ENCODE measurements around the gene MUC22. TPM values are rescaled to one million over a fixed set of nuclear protein-coding genes. Genes with fewer than 3 reads are reported as not detected.

Gene MUC22
- total RNA-seq, 5 donors from 2014 or later (not counting 1 experiment from before 2014, with no cell fraction given), result not detected

GRCh38 chr6:30979690-30980089, 30.6 kb upstream of the MUC22 start:
- ChIA-PET CTCF (no interaction called here), POLR2A (no interaction called here)
- H3K36me3 ChIP-seq (ENCODE audit: control insufficient read depth in 2 of 2, extremely low read depth in 1 of 2, insufficient read depth in 1 of 2, low read length in 1 of 2), result no peaks in the 10 kb centered on the region
- H3K4me3 Mint-ChIP-seq, result no peak overlapping the region
- H3K27ac ChIP-seq (ENCODE audit: low read length), result no peak overlapping the region
- H3K36me3 Mint-ChIP-seq, result no peaks in the 10 kb centered on the region
- no peak overlapping the region for H3K27ac Mint-ChIP-seq
- no peak for ATAC-seq (replicated peaks in 1 of 4)
- H3K27me3 ChIP-seq (replicated peaks in 1 of 2; ENCODE audit: control insufficient read depth in 2 of 2, extremely low read depth in 1 of 2, insufficient read depth in 2 of 2, low read length in 1 of 2), result peaks cover 5 to 30% of the 10 kb centered on the region in 2 experiments
- H3K9me3 Mint-ChIP-seq, result no peaks in the 10 kb centered on the region
- no peaks in the 10 kb centered on the region for H3K4me1 ChIP-seq (ENCODE audit: control insufficient read depth in 1 of 2, extremely low read depth in 1 of 2, insufficient read depth in 2 of 2, low read length in 2 of 2)
- peaks cover 35% of the 10 kb centered on the region in 2 donors for H3K27me3 Mint-ChIP-seq
- peaks cover 0 to 8% (median 0%) of the 10 kb centered on the region in 3 donors for H3K4me1 Mint-ChIP-seq
- no peak for DNase-seq
- no peaks in the 10 kb centered on the region for H3K9me3 ChIP-seq
- no CpG with 5 or more reads among the region's 4 CpGs for WGBS (ENCODE audit: insufficient coverage)
- no peak overlapping the region for H3K4me3 ChIP-seq (ENCODE audit: control insufficient read depth in 1 of 2, extremely low read depth in 1 of 2, low read length in 1 of 2)

- no peak for DNase-seq
- CTCF ChIA-PET, result interaction anchor here in 1 of 2 donors (0.6 kb wide), 1 partner anchor 281 kb away, joined by 4 read pairs; no protein-coding TSS in a partner anchor
- no peak overlapping the region for H3K27ac Mint-ChIP-seq
Measured at GRCh38 chr6:30981942-30982772, 28.1 kb upstream of the MUC22 start.

GRCh38 chr6:30983439-30983838, 26.8 kb upstream of the MUC22 start, which contains the start of gene MUC21:
Gene MUC21, plus strand, starts transcription at chr6:30983718. Its CDS starts 241 bp downstream, at chr6:30983959.
- no peaks in the 10 kb centered on the region for H3K9me3 Mint-ChIP-seq
- Histone ChIP-seq H3K27me3 (replicated peaks in 1 of 2; ENCODE audit: control insufficient read depth in 2 of 2, extremely low read depth in 1 of 2, insufficient read depth in 2 of 2, low read length in 1 of 2) (peaks cover 5 to 27% of the 10 kb centered on the region in 2 experiments), H3K9me3 (no peaks in the 10 kb centered on the region), H3K36me3 (ENCODE audit: control insufficient read depth in 2 of 2, extremely low read depth in 1 of 2, insufficient read depth in 1 of 2, low read length in 1 of 2) (no peaks in the 10 kb centered on the region), H3K27ac (ENCODE audit: low read length) (no peak within 1 kb of the TSS), H3K4me1 (ENCODE audit: control insufficient read depth in 1 of 2, extremely low read depth in 1 of 2, insufficient read depth in 2 of 2, low read length in 2 of 2) (no peaks in the 10 kb centered on the region), H3K4me3 (ENCODE audit: control insufficient read depth in 1 of 2, extremely low read depth in 1 of 2, low read length in 1 of 2) (no peak within 1 kb of the TSS)
- no peak within 1 kb of the TSS for H3K4me3 Mint-ChIP-seq
- ChIA-PET CTCF (no interaction called here), POLR2A (no interaction called here)
- peaks cover 0 to 8% (median 0%) of the 10 kb centered on the region in 3 donors for H3K4me1 Mint-ChIP-seq
- H3K36me3 Mint-ChIP-seq, result no peaks in the 10 kb centered on the region
- no peak for ATAC-seq (replicated peaks in 1 of 4)
- no peak for DNase-seq
- no peak within 1 kb of the TSS for H3K27ac Mint-ChIP-seq
- 72% methylated on average over 4 of the region's 6 CpGs for WGBS (ENCODE audit: insufficient coverage)
- H3K27me3 Mint-ChIP-seq, result peaks cover 32 to 34% of the 10 kb centered on the region in 2 donors

More at GRCh38 chr6:30981942-30982772, 28.1 kb upstream of the MUC22 start:
- Mint-ChIP-seq H3K9me3 (no peaks in the 10 kb centered on the region), H3K36me3 (no peaks in the 10 kb centered on the region), H3K4me1 (peaks cover 0 to 8% (median 0%) of the 10 kb centered on the region in 3 donors), H3K27me3 (peaks cover 39% of the 10 kb centered on the region in 2 donors), H3K4me3 (no peak overlapping the region)
- Histone ChIP-seq H3K27me3 (replicated peaks in 1 of 2; ENCODE audit: control insufficient read depth in 2 of 2, extremely low read depth in 1 of 2, insufficient read depth in 2 of 2, low read length in 1 of 2) (peaks cover 5 to 24% of the 10 kb centered on the region in 2 experiments), H3K4me1 (ENCODE audit: control insufficient read depth in 1 of 2, extremely low read depth in 1 of 2, insufficient read depth in 2 of 2, low read length in 2 of 2) (no peaks in the 10 kb centered on the region), H3K4me3 (ENCODE audit: control insufficient read depth in 1 of 2, extremely low read depth in 1 of 2, low read length in 1 of 2) (no peak overlapping the region), H3K9me3 (no peaks in the 10 kb centered on the region), H3K27ac (ENCODE audit: low read length) (no peak overlapping the region), H3K36me3 (ENCODE audit: control insufficient read depth in 2 of 2, extremely low read depth in 1 of 2, insufficient read depth in 1 of 2, low read length in 1 of 2) (no peaks in the 10 kb centered on the region)
- POLR2A ChIA-PET, result interaction anchor here (0.5 to 0.6 kb wide), 2 partner anchors 26 to 215 kb away, joined by 4 read pairs; no protein-coding TSS in a partner anchor
- 47% methylated on average over 10 of the region's 13 CpGs for WGBS (ENCODE audit: insufficient coverage)
- no peak for ATAC-seq (replicated peaks in 1 of 4)

GRCh38 chr6:30985490-30985889, 24.8 kb upstream of the MUC22 start:
- Mint-ChIP-seq H3K9me3 (no peaks in the 10 kb centered on the region), H3K36me3 (no peaks in the 10 kb centered on the region), H3K27me3 (peaks cover 29% of the 10 kb centered on the region in 2 donors), H3K4me1 (peaks cover 5 to 15% (median 8%) of the 10 kb centered on the region in 3 donors), H3K4me3 (no peak overlapping the region), H3K27ac (no peak overlapping the region)
- WGBS (ENCODE audit: insufficient coverage), result 61% methylated on average over 5 of the region's 5 CpGs
- ChIA-PET POLR2A (no interaction called here), CTCF (no interaction called here)
- no peaks in the 10 kb centered on the region for H3K36me3 ChIP-seq (ENCODE audit: control insufficient read depth in 2 of 2, extremely low read depth in 1 of 2, insufficient read depth in 1 of 2, low read length in 1 of 2)
- no peak overlapping the region for H3K27ac ChIP-seq (ENCODE audit: low read length)
- H3K27me3 ChIP-seq (replicated peaks in 1 of 2; ENCODE audit: control insufficient read depth in 2 of 2, extremely low read depth in 1 of 2, insufficient read depth in 2 of 2, low read length in 1 of 2), result peaks cover 5 to 26% of the 10 kb centered on the region in 2 experiments
- DNase-seq (no peak), ATAC-seq (replicated peaks in 1 of 4) (no peak)
- H3K4me3 ChIP-seq (ENCODE audit: control insufficient read depth in 1 of 2, extremely low read depth in 1 of 2, low read length in 1 of 2), result no peak overlapping the region
- no peaks in the 10 kb centered on the region for H3K9me3 ChIP-seq
- H3K4me1 ChIP-seq (ENCODE audit: control insufficient read depth in 1 of 2, extremely low read depth in 1 of 2, insufficient read depth in 2 of 2, low read length in 2 of 2), result peaks cover 0 to 3% of the 10 kb centered on the region in 2 experiments

GRCh38 chr6:30987304-30987703, 23.0 kb upstream of the MUC22 start:
- CTCF ChIA-PET, result no interaction called here
- WGBS (ENCODE audit: insufficient coverage), result 83% methylated on average over 6 of the region's 6 CpGs
- Mint-ChIP-seq H3K27me3 (peaks cover 18 to 23% of the 10 kb centered on the region in 2 donors), H3K9me3 (no peaks in the 10 kb centered on the region), H3K4me1 (peaks cover 11 to 16% (median 14%) of the 10 kb centered on the region in 3 donors), H3K27ac (no peak overlapping the region), H3K36me3 (no peaks in the 10 kb centered on the region), H3K4me3 (no peak overlapping the region)
- Histone ChIP-seq H3K36me3 (ENCODE audit: control insufficient read depth in 2 of 2, extremely low read depth in 1 of 2, insufficient read depth in 1 of 2, low read length in 1 of 2) (no peaks in the 10 kb centered on the region), H3K27me3 (replicated peaks in 1 of 2; ENCODE audit: control insufficient read depth in 2 of 2, extremely low read depth in 1 of 2, insufficient read depth in 2 of 2, low read length in 1 of 2) (peaks cover 0 to 16% of the 10 kb centered on the region in 2 experiments), H3K4me3 (ENCODE audit: control insufficient read depth in 1 of 2, extremely low read depth in 1 of 2, low read length in 1 of 2) (no peak overlapping the region), H3K27ac (ENCODE audit: low read length) (no peak overlapping the region), H3K4me1 (ENCODE audit: control insufficient read depth in 1 of 2, extremely low read depth in 1 of 2, insufficient read depth in 2 of 2, low read length in 2 of 2) (peaks cover 0 to 9% of the 10 kb centered on the region in 2 experiments), H3K9me3 (no peaks in the 10 kb centered on the region)
- POLR2A ChIA-PET, result no interaction called here
- no peak for ATAC-seq (replicated peaks in 1 of 4)
- no peak for DNase-seq

- Histone ChIP-seq H3K4me1 (ENCODE audit: control insufficient read depth in 1 of 2, extremely low read depth in 1 of 2, insufficient read depth in 2 of 2, low read length in 2 of 2) (peaks cover 0 to 9% of the 10 kb centered on the region in 2 experiments), H3K36me3 (ENCODE audit: control insufficient read depth in 2 of 2, extremely low read depth in 1 of 2, insufficient read depth in 1 of 2, low read length in 1 of 2) (no peaks in the 10 kb centered on the region), H3K9me3 (no peaks in the 10 kb centered on the region), H3K4me3 (ENCODE audit: control insufficient read depth in 1 of 2, extremely low read depth in 1 of 2, low read length in 1 of 2) (no peak overlapping the region), H3K27ac (ENCODE audit: low read length) (no peak overlapping the region), H3K27me3 (replicated peaks in 1 of 2; ENCODE audit: control insufficient read depth in 2 of 2, extremely low read depth in 1 of 2, insufficient read depth in 2 of 2, low read length in 1 of 2) (peaks cover 0 to 10% of the 10 kb centered on the region in 2 experiments)
- Mint-ChIP-seq H3K27ac (no peak overlapping the region), H3K36me3 (no peaks in the 10 kb centered on the region), H3K9me3 (no peaks in the 10 kb centered on the region), H3K27me3 (peaks cover 8 to 13% of the 10 kb centered on the region in 2 donors), H3K4me1 (peaks cover 11 to 14% (median 13%) of the 10 kb centered on the region in 3 donors), H3K4me3 (no peak overlapping the region)
- CTCF ChIA-PET, result no interaction called here
- ATAC-seq (replicated peaks in 1 of 4) (no peak), DNase-seq (no peak)
- WGBS (ENCODE audit: insufficient coverage), result 90% methylated on average over 6 of the region's 9 CpGs
- POLR2A ChIA-PET, result no interaction called here
Measured at GRCh38 chr6:30988209-30988825, 22.0 kb upstream of the MUC22 start.
